Mesenchymal stem cell (in vitro differentiated cells and primary cell): ENCODE measurements around the gene TMEM126B.
A peak's percentile ranks its signal among the peaks of the same experiment; 100 is the strongest.

Source experiments
- DNase-seq: peaks from one replicate; pipeline ENCODE4 v3.0.0-alpha.2; 2013
- H2AFZ ChIP-seq: one replicate; pipeline ENCODE4 v1.6.1; 2013; ENCODE audit warnings: low read depth, mild to moderate bottlenecking, control low read depth, inconsistent platforms, low read length, moderate library complexity
- H2AK5ac ChIP-seq: 2 replicates; pipeline ENCODE4 v1.6.1; 2013; ENCODE audit warnings: low read length, moderate library complexity, mild to moderate bottlenecking, inconsistent platforms; ENCODE audit not compliant: severe bottlenecking
- H2BK120ac ChIP-seq: one replicate; pipeline ENCODE4 v1.6.1; 2013; ENCODE audit warnings: low read depth, mild to moderate bottlenecking, inconsistent platforms, low read length, moderate library complexity
- H2BK12ac ChIP-seq, 2 experiments: one replicate each; pipeline ENCODE4 v1.6.1; 2013; ENCODE audit warnings: inconsistent platforms in 2 of 2, low read length in 2 of 2, mild to moderate bottlenecking in 2 of 2, moderate library complexity in 2 of 2, control low read depth in 1 of 2
- H2BK15ac ChIP-seq: one replicate; pipeline ENCODE4 v1.6.1; 2013; ENCODE audit warnings: mild to moderate bottlenecking, low read depth, inconsistent platforms; ENCODE audit not compliant: poor library complexity, severe bottlenecking
- H2BK5ac ChIP-seq: 2 replicates; pipeline ENCODE4 v1.6.1; 2013; ENCODE audit warnings: low read depth, mild to moderate bottlenecking, low read length, control low read depth, inconsistent platforms; ENCODE audit not compliant: poor library complexity, severe bottlenecking
- H3K14ac ChIP-seq, 2 experiments: one replicate each; pipeline ENCODE4 v1.6.1; 2013; ENCODE audit warnings: inconsistent platforms in 2 of 2, low read length in 2 of 2, control low read depth in 1 of 2, mild to moderate bottlenecking in 1 of 2, moderate library complexity in 1 of 2
- H3K18ac ChIP-seq, 2 experiments: one replicate each; pipeline ENCODE4 v1.6.1; 2013; ENCODE audit warnings: inconsistent platforms in 2 of 2, low read length in 2 of 2, control low read depth in 1 of 2, low read depth in 1 of 2, mild to moderate bottlenecking in 1 of 2
- H3K23ac ChIP-seq, 2 experiments: one replicate each; pipeline ENCODE4 v1.6.1; 2013; ENCODE audit warnings: inconsistent platforms in 2 of 2, low read length in 2 of 2, mild to moderate bottlenecking in 2 of 2, moderate library complexity in 2 of 2, control low read depth in 1 of 2
- H3K27ac ChIP-seq: 2 replicates; pipeline ENCODE4 v1.5.1; 2013; ENCODE audit warnings: mild to moderate bottlenecking, moderate library complexity, low read length, control low read depth, inconsistent platforms; ENCODE audit not compliant: poor library complexity, severe bottlenecking
- H3K27me3 ChIP-seq, 2 experiments: 2 replicates each; pipeline versions ENCODE4 v1.6.1 to v1.7.0; 2013; ENCODE audit warnings: low read length in 2 of 2, mild to moderate bottlenecking in 2 of 2, moderate library complexity in 2 of 2, control low read depth in 1 of 2, inconsistent platforms in 1 of 2; ENCODE audit not compliant: control insufficient read depth in 1 of 2, insufficient read depth in 1 of 2
- H3K36me3 ChIP-seq, 2 experiments: 2 replicates each; pipeline versions ENCODE4 v1.6.1 to v1.7.0; 2013; ENCODE audit warnings: low read length in 2 of 2, control low read depth in 1 of 2, inconsistent platforms in 1 of 2, low read depth in 1 of 2, mild to moderate bottlenecking in 1 of 2; ENCODE audit not compliant: insufficient read depth in 2 of 2, control insufficient read depth in 1 of 2
- H3K4ac ChIP-seq, 2 experiments: one replicate each; pipeline ENCODE4 v1.6.1; 2013; ENCODE audit warnings: inconsistent platforms in 2 of 2, low read length in 2 of 2, mild to moderate bottlenecking in 2 of 2, moderate library complexity in 2 of 2, control low read depth in 1 of 2, low read depth in 1 of 2
- H3K4me1 ChIP-seq: 2 replicates; pipeline ENCODE4 v1.6.1; 2013; ENCODE audit warnings: low read depth, low read length, control low read depth; ENCODE audit not compliant: control insufficient read depth, insufficient read depth
- H3K4me2 ChIP-seq: 2 replicates; pipeline ENCODE4 v1.6.1; 2013; ENCODE audit warnings: low read length, mild to moderate bottlenecking, inconsistent platforms; ENCODE audit not compliant: poor library complexity, severe bottlenecking
- H3K4me3 ChIP-seq, 2 experiments: 2 replicates each; pipeline versions ENCODE4 v1.5.1 to v1.7.0; 2013; ENCODE audit warnings: low read length in 2 of 2, mild to moderate bottlenecking in 2 of 2, control low read depth in 1 of 2, low read depth in 1 of 2; ENCODE audit not compliant: insufficient read depth in 1 of 2
- H3K79me1 ChIP-seq: replicated peaks from 2 replicates; pipeline ENCODE4 v1.6.1; 2013; ENCODE audit warnings: mild to moderate bottlenecking, control low read depth, low read length, inconsistent platforms; ENCODE audit not compliant: poor library complexity, severe bottlenecking
- H3K9ac ChIP-seq: 2 replicates; pipeline ENCODE4 v1.7.0; 2013; ENCODE audit warnings: mild to moderate bottlenecking, low read length, moderate library complexity
- H3K9me3 ChIP-seq: 2 replicates; pipeline ENCODE4 v1.7.0; 2013; ENCODE audit warnings: mild to moderate bottlenecking, low read length; ENCODE audit not compliant: control insufficient read depth
- H4K8ac ChIP-seq: one replicate; pipeline ENCODE4 v1.6.1; 2013; ENCODE audit warnings: inconsistent platforms, mild to moderate bottlenecking, low read length, moderate library complexity
- H4K91ac ChIP-seq: one replicate; pipeline ENCODE4 v1.6.1; 2013; ENCODE audit warnings: mild to moderate bottlenecking, low read length, inconsistent platforms
- WGBS: methylation state at CpG from one replicate; pipeline ENCODE4 v1.1.7; 2013; ENCODE audit warnings: mixed read lengths; 5-methylcytosine and 5-hydroxymethylcytosine counted together

The TMEM126B gene

DNA sequence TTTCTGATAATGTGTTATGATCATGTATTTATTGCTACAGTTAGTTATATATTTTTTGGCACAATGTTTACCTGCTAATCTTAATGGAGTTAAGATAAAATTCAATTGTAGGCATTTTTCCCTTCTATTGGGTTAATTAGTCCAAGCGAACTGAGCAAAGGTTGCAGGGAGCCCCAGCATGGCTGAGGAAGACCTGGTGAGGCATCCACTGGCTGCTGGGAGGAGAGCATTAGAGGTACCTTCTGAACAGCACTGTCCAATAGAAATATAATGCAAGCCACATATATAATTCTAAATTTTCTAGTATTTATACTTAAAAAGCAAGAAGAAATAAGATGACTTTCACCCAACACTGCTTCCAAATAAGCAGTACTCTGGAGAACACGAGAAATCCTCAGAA is 18.7 kb downstream of the TMEM126B start:
- H4K91ac ChIP-seq: no peak overlapping the region
- no peak overlapping the region for H2BK12ac ChIP-seq
- peak overlapping the region in 1 of 2 experiments; percentile 49 for H3K4ac ChIP-seq
- no peak overlapping the region for H2BK5ac ChIP-seq
- peaks cover 0 to 15% of the 10 kb centered on the region in 2 experiments for H3K36me3 ChIP-seq
- H2AK5ac ChIP-seq: no peak overlapping the region
- H3K9me3 ChIP-seq: no peaks in the 10 kb centered on the region
- WGBS: 67% methylated on average over 1 of the region's 2 CpGs
- no peak overlapping the region for H3K18ac ChIP-seq
- H2BK15ac ChIP-seq: no peak overlapping the region
- H3K79me1 ChIP-seq: peaks cover 1% of the 10 kb centered on the region
- no peak overlapping the region for H3K23ac ChIP-seq
- H3K9ac ChIP-seq: peak overlapping the region; percentile 95
- no peak overlapping the region for H2BK120ac ChIP-seq
- H3K4me1 ChIP-seq: peaks cover 4% of the 10 kb centered on the region
- peak overlapping the region; percentile 50 for H3K4me2 ChIP-seq
- no peak overlapping the region for H4K8ac ChIP-seq
- no peak overlapping the region for H3K27ac ChIP-seq
- peaks cover 0 to 7% of the 10 kb centered on the region in 2 experiments for H3K27me3 ChIP-seq
- peak overlapping the region in 1 of 2 experiments; percentile 95 for H3K4me3 ChIP-seq
- H3K14ac ChIP-seq: no peak overlapping the region
- no peak for DNase-seq
- no peak overlapping the region for H2AFZ ChIP-seq

DNA sequence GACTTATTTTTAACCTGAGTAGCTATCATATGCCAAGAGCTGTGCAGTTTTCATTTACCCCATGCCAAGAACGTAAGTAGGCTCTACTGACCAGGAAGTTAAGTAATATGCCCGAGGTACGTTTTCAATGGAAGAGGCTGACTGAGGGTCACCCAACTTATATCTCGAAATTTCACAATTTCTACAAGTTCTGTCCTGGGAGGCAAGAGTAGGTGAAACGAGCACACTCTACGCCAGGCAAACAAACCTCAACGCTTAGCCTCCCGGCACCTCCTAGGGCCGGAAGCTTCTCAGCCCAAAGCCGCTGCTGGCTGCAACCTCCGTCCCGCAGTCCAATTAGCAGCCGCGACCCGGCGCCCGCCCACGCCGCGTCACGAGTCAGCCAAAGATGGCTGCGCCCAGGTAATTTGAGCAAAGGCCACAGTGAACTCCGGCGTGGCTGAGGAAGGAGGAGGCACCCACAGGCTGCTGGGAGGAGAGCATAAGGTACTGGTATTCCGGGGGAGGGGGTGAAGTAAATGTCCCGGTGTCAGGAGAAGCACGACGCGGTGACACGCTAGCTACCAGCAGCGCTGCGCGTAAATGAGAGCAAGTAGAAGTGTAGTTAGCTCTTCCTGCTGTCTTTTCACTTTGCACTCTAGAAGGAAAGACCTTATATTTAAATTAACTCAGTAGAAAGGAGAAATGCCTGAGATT is 19.4 kb downstream of the TMEM126B start, which contains the start of gene TMEM126A:
TSS of gene TMEM126A (plus strand) at position 364 of the 696 bp plus-strand sequence. CDS start 2,289 bp downstream, outside the sequence.
- Histone ChIP-seq H2BK5ac (no peak within 1 kb of the TSS), H3K79me1 (peaks cover 1% of the 10 kb centered on the region)
- WGBS: under 1% methylated on average over 30 of the region's 33 CpGs

DNA sequence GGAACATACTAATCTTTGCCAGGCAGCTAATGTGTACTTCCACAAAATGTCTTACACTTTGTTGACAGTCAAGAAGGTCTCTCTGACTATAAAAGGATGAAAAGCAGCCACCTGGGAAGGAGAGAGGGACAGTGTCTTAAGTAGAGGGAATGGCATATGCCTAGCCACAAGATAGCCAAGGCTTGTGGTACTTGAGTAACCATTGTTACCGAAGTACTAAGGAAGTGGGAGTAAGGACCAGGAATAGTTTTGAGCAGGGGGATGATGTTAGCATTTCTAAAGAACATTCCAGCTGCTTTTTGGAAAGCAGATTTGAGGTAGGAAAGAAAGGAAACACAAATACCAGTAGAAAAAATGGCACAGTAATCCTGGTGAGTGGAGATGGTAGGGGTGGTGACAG is 22.7 kb downstream of the TMEM126B start:
- H3K9ac ChIP-seq: no peak overlapping the region
- H3K36me3 ChIP-seq: peaks cover 3 to 48% of the 10 kb centered on the region in 2 experiments
- H3K27ac ChIP-seq: no peak overlapping the region
- H3K4me2 ChIP-seq: no peak overlapping the region
- H3K79me1 ChIP-seq: peaks cover 1% of the 10 kb centered on the region
- H3K9me3 ChIP-seq: no peaks in the 10 kb centered on the region
- H2BK5ac ChIP-seq: no peak overlapping the region
- no peak overlapping the region for H4K8ac ChIP-seq
- 98% methylated on average over 1 of the region's 1 CpG for WGBS
- H3K4ac ChIP-seq: no peak overlapping the region
- no peak overlapping the region for H3K18ac ChIP-seq
- no peak overlapping the region for H2BK12ac ChIP-seq
- DNase-seq: no peak
- H3K27me3 ChIP-seq: no peaks in the 10 kb centered on the region
- H3K14ac ChIP-seq: no peak overlapping the region
- no peak overlapping the region for H2BK15ac ChIP-seq
- H2AFZ ChIP-seq: no peak overlapping the region
- no peak overlapping the region for H3K23ac ChIP-seq
- H3K4me3 ChIP-seq: no peak overlapping the region
- H4K91ac ChIP-seq: no peak overlapping the region
- peaks cover 4% of the 10 kb centered on the region for H3K4me1 ChIP-seq
- no peak overlapping the region for H2AK5ac ChIP-seq
- no peak overlapping the region for H2BK120ac ChIP-seq

More for the DNA sequence above, 19.4 kb downstream of the TMEM126B start, which contains the start of gene TMEM126A:
- peak within 1 kb of the TSS; percentile 33 for H2AFZ ChIP-seq
- no peak within 1 kb of the TSS for H2BK120ac ChIP-seq
- peak within 1 kb of the TSS; percentile 70 for H4K91ac ChIP-seq
- H3K36me3 ChIP-seq: peaks cover 0 to 19% of the 10 kb centered on the region in 2 experiments
- H3K27me3 ChIP-seq: peaks cover 0 to 7% of the 10 kb centered on the region in 2 experiments
- H3K4me2 ChIP-seq: peak within 1 kb of the TSS; percentile 50
- peak within 1 kb of the TSS; percentile 61 for H3K27ac ChIP-seq
- H3K23ac ChIP-seq: no peak within 1 kb of the TSS
- H3K4me1 ChIP-seq: peaks cover 4% of the 10 kb centered on the region
- H2BK12ac ChIP-seq: no peak within 1 kb of the TSS
- H2BK15ac ChIP-seq: peak within 1 kb of the TSS; percentile 19
- peak; percentile 87 for DNase-seq
- no peak within 1 kb of the TSS for H2AK5ac ChIP-seq
- H3K4ac ChIP-seq: peak within 1 kb of the TSS; percentile 49 to 57
- H3K9ac ChIP-seq: peak within 1 kb of the TSS; percentile 95
- H3K9me3 ChIP-seq: no peaks in the 10 kb centered on the region
- no peak within 1 kb of the TSS for H3K14ac ChIP-seq
- H3K18ac ChIP-seq: peak within 1 kb of the TSS; percentile 72 to 73
- H3K4me3 ChIP-seq: peak within 1 kb of the TSS; percentile 73 to 95
- peak within 1 kb of the TSS; percentile 99 for H4K8ac ChIP-seq

DNA sequence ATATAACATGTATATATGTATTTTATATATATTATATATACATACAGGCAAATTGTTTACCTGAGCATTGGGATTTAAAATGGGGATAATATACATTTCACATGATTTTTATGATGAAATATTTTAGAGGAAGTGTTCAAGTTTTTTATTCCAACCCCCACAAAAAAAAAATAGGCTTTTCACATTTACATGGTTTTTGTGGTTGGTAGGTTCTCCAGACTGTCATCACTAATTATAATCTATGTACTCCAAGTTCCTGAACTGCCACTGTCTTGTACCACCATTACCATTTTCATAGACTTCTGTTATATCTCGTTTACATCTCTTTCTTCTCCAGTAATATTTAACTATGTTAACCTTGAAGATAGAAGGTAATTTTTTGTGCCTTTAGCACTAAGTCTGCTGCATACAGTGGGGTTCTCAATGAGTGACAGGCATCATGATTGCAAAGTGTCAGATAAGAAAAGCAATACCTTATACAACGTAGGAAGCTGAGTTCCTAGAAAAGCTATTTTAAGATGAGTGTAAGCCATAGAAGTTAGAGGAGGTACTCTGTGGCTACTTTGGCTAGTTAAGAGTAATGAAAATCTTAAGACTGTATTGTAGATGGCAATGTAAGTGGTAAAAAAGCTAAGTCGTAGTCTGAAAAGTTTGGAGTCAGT is 24.5 kb downstream of the TMEM126B start:
- no peak overlapping the region for H2BK5ac ChIP-seq
- peaks cover 3% of the 10 kb centered on the region for H3K4me1 ChIP-seq
- H3K18ac ChIP-seq: no peak overlapping the region
- no peaks in the 10 kb centered on the region for H3K27me3 ChIP-seq
- no peak overlapping the region for H3K14ac ChIP-seq
- H3K4me3 ChIP-seq: no peak overlapping the region
- 100% methylated on average over 1 of the region's 3 CpGs for WGBS
- H3K4ac ChIP-seq: no peak overlapping the region
- no peak overlapping the region for H3K4me2 ChIP-seq
- no peak overlapping the region for H2BK120ac ChIP-seq
- no peak overlapping the region for H2AK5ac ChIP-seq
- H3K36me3 ChIP-seq: peaks cover 3 to 66% of the 10 kb centered on the region in 2 experiments
- H2AFZ ChIP-seq: no peak overlapping the region
- H4K8ac ChIP-seq: no peak overlapping the region
- no peak overlapping the region for H2BK12ac ChIP-seq
- no peak overlapping the region for H3K23ac ChIP-seq
- no peak for DNase-seq
- H3K9ac ChIP-seq: no peak overlapping the region
- H4K91ac ChIP-seq: no peak overlapping the region
- H3K79me1 ChIP-seq: peaks cover 1% of the 10 kb centered on the region
- H3K27ac ChIP-seq: no peak overlapping the region
- no peak overlapping the region for H2BK15ac ChIP-seq
- no peaks in the 10 kb centered on the region for H3K9me3 ChIP-seq
